Activated CD8-positive, alpha-beta memory T cell treated with anti-CD3 and anti-CD28 coated beads, Interleukin-2, amount 50 U/mL, for 48 hours (primary cell): ENCODE measurements around the gene ZNF320.
"Not testable (repeated sequence)": the region's sequence is repeated elsewhere in the genome, so short reads cannot be mapped to it uniquely, and the experiment has no call there.

Experiments used
- DNase-seq: peaks from one replicate; pipeline ENCODE4 v3.0.0-alpha.2; 2020

ZNF320 gene

GRCh38 chr19:52917531-52917930 is 20.1 kb upstream of the ZNF320 start:
- DNase-seq: no peak

GRCh38 chr19:52910648-52911047 is 13.2 kb upstream of the ZNF320 start:
- no peak for DNase-seq

DNA sequence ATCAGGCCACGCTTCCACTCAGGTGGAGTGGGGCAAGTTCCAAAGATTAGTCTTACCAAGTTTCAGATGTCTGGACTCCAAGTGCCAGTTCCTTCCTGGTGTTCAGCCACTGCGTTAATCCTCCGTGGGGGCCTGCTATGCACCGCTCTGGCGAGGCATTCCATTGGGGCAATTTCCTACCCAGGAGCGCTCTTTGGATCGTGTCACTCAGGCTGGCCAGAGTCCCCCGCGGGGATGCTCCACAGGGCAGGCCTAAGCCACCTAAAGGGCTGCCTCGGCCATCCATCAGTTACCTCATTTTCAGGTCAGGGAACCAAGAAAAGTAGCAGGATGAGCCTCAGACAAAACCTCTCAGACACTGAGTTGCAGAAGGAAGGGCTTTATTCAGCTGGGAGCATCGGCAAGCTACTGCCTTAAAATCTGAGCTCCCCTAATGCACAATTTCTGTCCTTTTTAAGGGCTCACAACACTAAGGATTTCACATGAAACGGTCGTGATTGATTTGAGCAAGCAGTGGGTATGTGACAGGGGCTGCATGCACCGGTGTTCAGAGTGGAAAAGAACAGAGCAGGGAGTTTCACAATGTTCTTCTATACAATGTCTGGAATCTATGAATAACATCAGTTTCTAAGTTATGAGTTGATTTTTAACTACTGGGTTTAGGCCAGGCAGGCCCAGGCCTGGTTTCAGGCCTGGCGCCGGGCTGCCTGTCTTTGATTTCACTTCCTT is 6.8 kb upstream of the ZNF320 start:
- not testable (repeated sequence) for DNase-seq

DNA sequence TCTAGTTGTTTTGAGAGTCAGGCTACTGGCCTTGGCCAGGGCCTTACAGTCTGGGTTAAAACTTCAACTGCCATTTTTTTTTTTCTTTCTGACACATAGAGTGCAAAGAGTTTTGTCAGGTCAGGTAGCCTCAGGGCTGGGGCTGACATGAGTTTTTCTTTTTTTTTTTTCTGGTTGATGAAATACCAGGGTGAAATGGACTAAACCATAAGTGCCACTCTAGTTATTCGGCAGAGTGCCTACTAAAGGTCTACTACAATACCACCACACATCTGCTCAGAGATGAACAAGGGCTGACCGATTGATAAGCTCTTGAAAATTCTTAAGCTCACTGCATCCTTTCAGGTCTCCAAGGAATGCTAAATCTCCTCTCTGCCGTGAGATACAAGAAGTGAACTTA is 4.4 kb upstream of the ZNF320 start:
- DNase-seq: no peak

DNA sequence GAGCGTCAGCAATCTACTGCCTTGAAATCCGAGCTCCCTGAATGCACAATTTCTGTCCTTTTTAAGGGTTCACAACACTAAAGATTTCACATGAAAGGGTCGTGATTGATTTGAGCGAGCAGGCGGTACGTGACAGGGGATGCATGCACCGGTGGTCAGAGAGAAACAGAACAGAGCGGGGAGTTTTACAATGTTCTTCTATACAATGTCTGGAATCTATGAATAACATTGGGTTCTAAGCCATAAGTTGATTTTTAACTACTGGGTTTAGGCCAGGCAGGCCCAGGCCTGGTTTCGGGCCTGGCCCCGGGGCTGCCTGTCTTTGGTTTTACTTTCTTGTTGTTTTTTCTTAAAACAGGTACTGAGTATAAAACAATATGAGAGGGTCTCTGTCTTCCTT is 1.2 kb upstream of the ZNF320 start:
- not testable (repeated sequence) for DNase-seq

- no peak for DNase-seq
These were observed 666 bp upstream of the ZNF320 start for GRCh38 chr19:52898101-52898500.

DNA sequence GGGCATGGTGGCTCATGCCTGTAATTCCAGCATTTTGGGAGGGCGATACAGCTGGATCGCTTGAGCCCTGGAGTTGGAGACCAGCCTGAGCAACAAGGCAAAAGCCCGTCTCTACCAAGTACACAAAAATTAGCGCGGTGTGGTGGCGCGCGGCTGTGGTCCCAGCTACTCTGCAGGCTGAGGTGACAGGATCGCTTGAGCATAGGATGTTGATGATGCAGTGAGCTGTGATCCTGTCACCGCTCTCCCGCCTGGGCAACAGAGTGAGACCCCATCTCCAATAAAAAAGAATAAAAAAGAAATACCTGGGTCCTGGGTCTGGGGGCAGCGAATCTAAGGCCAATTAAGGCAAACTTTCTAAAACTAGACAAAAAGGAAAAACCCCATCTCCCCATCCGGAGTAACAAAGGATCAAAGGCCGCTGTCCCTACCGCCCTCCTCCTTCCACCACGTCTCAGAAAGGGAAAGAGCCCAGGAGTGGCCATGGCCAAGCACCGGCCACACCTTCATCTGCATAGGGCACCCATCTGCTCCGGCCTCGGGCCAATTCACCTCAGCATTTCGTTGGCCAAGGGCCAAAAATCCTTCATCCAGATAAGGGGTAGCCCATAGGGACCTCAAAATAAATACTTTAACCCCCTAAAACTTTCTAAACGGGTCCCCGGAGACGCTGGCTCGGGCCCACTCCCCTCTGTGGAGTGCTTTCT is 851 bp downstream of the ZNF320 start:
- DNase-seq: peak; percentile 53

DNA sequence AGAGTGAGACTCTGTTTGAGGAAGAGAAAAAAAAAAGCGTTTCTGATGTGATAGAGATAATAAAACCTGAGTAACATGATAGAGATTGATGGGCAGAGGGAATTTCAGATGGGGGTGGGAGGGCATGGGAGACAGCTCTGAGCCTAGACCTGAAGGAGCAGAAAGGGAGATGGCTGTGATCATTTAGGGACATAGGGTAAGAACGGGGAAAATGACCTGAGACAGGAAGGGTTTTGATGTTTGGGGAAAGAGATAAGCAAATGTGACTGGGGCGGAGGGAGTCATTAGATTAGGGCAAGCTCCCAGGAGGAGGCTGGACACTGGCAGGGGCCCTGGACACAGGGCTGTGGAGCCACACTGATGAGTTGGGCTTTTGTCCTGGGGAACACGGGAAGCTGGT is 6.1 kb downstream of the ZNF320 start:
- DNase-seq: no peak

- DNase-seq: no peak
These were observed 7.5 kb downstream of the ZNF320 start for GRCh38 chr19:52889931-52890330.

- DNase-seq: no peak
These were observed 8.4 kb downstream of the ZNF320 start for GRCh38 chr19:52889076-52889475.

- no peak for DNase-seq
These were observed 16.5 kb downstream of the ZNF320 start for GRCh38 chr19:52880895-52881389.

- DNase-seq: not testable (repeated sequence)
These were observed 24.4 kb downstream of the ZNF320 start for GRCh38 chr19:52872996-52873395.

DNA sequence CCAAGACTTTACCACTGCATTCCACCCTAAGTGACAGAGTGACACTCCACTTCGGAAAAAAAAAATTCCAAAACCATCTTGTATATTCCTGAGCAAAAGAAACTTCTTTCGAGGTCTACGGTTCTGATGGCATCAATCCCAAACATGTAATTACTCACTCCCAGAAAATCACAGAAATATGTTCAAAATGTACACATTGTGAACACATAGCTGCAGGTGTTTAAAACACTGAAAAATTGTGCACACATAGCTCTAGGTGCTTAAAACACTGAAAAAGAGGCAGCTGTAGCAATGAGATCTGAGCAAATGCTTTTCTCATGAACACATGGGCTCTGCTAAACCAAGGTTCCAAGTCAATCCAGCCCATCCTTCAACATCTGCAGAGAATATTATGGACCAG is 26.0 kb downstream of the ZNF320 start:
- no peak for DNase-seq

DNA sequence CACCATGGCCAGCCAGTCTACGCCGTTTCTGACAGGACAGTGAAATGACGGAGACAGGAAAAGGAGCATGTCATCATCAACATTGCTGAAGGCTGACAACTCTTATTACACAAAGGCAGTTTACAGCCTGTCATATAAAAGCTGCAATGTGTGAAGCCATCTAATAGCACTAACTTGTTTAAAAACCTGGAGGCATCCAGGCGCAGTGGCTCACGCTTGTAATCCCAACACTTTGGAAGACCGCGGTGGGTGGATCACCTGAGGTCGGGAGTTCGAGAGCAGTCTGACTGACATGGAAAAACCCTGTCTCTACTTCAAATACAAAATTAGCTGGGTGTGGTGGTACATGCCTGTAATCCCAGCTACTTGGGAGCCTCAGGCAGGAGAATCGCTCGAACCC is 29.4 kb downstream of the ZNF320 start:
- DNase-seq: not testable (repeated sequence)

GRCh38 chr19:52857378-52858191 is 39.9 kb downstream of the ZNF320 start, which contains the start of gene ZNF468:
Gene ZNF468, minus strand, starts transcription at chr19:52857619. Its CDS starts 3,347 bp downstream, at chr19:52854272.
- DNase-seq: peak; percentile 82

- DNase-seq: not testable (repeated sequence)
These were observed 40.7 kb downstream of the ZNF320 start for GRCh38 chr19:52856540-52857377.
